GM19240 (cell line): ENCODE results near the gene BRWD1.
"Not testable (repeated sequence)": the region's sequence is repeated elsewhere in the genome, so short reads cannot be mapped to it uniquely, and the experiment has no call there.

ENCODE experiments used
- DNase-seq: peaks from one replicate; pipeline ENCODE4 v3.0.0; 2011; ENCODE audit warnings: low spot score; ENCODE audit not compliant: insufficient read length

BRWD1 gene

DNA sequence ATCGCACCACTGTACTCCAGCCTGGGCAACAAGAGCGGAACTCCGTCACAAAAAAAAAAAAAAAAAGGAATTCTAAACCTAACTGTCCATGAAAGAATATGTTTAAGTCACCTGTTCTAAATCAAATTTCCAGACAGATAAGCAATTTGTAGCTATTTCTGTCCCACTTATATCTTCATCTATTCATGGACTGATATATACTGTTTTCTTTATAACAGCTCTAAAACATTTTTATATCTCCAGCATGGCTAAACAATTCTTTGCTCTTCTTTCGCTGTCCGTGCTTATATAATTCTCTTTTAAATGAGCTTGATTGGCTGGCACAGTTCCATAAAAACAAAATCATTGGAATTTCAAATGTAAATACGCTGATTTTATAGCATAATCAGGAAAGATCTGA is 30.5 kb downstream of the BRWD1 start:
- DNase-seq = no peak

DNA sequence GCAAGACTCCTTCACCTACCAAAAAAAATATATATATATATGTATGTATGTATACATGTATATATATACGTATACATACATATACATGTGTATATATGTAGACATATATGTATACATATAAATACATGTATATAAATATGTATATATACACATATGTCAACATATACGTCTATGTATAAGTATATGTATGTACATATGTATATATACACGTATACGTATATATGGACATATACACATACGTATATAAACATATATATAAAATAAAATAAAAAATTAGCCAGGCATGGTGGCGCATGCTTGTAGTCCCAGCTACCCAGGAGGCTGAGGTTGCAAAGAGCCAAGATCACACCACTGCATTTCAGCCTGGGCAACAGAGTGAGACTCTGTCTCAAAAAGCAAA is 31.6 kb downstream of the BRWD1 start:
- DNase-seq = no peak

DNA sequence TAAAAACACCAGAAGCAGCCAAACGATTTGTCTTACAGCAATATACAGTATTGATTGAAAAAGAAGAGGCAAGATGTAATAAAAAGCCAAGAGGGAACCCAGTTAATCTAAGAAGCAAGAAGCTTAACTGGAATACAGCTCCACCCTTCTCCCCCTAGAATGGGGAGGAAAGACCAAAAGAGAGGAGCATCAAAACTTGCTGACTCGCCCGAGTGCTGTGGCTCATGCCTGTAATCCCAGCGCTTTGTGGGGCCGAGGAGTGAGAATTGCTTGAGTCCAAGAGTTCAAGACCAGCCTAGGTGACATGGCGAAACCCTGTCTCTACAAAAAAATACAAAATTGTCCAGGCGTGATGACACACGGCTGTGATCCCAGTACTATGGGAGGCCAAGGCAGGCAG is 32.2 kb downstream of the BRWD1 start:
- DNase-seq = no peak

DNA sequence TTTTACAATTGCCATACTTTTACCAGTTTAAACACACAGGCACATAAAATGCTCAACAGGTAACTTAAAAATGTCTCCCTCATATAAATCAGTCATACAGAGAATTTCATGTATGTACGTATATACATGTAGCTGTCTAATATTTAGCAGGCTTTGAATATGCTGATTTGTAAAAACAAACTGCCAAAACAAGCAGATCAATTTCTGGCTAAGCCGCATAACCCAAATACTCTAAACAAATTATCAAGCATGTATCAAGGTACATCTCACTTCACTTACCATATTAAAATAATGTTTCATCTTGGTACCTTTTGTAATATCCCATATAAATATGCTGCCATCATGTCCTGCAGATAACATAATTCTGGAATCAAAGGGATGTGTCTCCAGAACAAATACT is 43.8 kb downstream of the BRWD1 start:
- DNase-seq = no peak

DNA sequence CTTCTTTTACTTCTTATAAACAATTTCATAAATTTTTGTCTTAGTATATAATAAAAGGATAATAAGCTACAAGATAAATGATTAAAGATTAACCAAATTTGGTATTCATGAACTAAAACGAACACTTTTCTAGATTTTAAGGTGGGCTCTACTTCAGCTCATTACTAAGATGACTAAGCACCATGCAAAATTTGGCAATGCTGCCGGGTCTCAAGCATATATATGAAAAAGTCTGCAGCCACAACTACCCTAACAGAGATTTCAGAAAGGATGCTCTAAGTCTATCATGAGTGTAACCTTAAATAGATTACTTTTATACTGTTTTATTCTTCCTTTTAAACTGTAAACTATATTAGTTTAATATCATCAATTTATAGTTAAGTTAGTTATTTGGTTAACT is 47.8 kb downstream of the BRWD1 start:
- no peak for DNase-seq

DNA sequence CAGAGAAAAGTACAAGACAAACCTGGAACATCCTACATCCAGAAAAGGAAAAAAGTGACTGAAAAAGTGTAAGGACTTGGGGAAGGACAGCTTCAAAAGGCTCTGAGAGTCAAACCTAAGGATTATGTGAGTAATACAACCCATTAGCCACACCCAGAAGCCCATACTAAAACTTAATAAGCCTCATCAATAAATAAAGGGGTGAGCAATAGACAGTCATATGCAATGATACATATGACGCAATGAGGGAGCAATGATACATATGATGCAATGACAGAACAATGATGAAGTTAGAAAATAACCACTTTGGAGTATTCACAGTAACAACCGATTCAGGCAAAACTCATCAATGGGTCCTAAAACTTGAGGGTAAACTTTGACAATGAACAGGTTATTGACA is 50.1 kb downstream of the BRWD1 start:
- no peak for DNase-seq

DNA sequence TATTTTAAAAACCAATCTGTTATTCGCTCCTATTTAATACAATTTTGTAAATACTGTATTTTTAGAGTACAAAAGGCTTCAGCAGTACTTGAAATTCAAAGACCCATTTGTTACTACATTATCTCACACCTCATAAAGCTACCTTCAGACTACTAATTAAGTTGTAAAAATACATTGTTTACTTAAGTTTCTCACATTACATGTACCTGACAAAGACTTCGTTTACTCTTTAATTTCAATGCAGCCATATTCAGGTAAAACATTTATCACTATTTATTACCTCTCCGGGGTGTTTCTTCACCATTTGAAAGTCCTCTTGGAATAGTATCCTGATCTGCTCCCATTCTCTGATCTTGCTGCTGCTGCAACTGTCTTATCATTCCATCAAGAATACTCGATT is 55.2 kb downstream of the BRWD1 start:
- no peak for DNase-seq

DNA sequence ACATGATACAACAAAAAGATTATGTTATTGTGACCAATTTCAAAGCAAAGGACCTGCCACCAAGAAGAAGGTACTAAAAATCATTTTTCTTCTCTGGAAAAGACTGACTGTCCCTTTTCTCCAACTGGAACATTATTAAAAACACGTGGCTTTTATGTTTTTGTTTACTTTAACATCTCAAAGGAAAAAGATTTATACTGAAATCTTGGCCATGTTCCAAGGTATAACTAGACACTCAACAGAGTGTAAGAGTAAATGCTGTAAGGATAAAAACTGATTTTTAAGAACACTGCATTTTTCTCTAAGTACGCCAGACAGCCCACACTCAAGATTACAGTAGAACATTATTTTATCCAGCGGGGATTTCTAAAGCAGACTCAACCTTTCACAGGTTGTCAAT is 62.1 kb downstream of the BRWD1 start:
- no peak for DNase-seq

DNA sequence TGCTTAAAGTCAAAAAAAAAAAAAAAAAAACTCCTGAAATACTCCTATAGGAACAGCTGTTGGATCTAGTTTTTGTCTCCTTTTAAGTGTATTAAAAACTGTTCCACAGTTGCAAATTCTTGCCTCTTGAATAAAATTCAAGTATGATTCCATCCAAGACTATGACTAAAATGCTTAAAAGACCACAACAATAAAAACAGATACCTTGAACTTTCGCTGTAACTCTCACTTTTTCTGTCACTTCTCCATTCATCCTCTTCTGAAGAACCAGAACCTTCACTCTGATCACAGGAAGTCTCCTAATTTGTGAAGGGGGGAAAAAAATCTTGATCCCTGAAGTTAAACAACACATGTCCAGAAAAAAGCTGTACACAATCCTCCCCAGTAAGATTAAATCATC is 75.2 kb downstream of the BRWD1 start:
- no peak for DNase-seq

DNA sequence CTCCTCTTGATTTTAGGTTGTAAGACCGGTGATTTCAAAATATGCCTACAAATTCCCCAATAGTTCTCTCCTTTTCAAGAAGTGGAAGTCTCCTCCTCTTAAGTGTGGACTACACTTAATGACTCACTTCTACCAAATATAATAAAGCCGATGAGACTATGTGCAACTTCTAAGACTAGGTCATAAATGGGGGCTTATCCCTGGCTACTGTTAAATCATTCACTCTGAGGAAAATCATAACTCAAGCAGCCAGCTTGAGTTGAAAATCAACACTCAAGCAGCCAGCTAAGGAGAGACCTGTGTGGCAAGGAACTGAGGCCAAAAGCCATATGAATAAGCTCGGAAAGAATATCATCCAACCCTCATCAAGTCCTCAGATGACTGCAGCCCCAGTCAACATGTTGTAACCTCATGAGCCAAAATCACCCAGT is 80.6 kb downstream of the BRWD1 start:
- no peak for DNase-seq

DNA sequence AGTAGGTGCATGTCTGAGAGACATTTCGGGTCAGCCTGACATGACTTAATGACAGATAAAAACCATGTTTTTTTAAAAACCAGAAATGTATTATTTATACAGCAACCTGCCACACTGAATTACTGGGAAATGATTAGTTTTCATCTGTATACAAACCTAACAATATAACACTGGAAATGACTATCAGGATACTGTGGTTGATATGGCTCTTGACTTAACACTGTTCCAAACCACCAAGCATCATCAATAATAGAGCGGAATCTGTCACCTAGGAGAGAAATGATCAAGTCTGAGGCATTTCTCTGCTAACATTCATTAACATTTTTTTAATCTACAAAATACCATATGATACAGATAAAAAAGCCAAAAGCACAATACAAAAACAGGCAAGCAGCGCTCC is 88.5 kb downstream of the BRWD1 start:
- DNase-seq = no peak

DNA sequence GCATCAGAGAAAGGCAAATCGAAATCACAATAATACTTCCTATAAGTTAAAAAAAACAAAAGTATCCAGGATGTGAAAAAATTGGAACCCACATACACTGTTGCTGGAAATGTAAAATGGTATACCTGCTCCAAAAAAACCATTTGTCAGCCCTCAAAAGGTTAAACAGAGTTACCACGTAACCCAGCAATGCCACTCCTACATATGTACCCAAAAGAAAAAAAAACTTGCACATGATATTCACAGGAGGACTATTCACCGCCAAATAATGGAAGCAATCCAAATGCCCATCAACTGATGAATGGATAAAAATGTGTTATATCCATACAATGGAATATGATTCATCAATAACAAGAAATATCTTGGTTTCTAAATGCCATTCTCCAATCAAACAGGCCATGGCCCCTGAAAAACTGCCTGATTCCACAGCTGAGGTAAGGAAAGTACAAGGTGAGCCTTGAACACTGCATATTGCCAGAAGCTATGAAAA is 91.4 kb downstream of the BRWD1 start:
- no peak for DNase-seq

DNA sequence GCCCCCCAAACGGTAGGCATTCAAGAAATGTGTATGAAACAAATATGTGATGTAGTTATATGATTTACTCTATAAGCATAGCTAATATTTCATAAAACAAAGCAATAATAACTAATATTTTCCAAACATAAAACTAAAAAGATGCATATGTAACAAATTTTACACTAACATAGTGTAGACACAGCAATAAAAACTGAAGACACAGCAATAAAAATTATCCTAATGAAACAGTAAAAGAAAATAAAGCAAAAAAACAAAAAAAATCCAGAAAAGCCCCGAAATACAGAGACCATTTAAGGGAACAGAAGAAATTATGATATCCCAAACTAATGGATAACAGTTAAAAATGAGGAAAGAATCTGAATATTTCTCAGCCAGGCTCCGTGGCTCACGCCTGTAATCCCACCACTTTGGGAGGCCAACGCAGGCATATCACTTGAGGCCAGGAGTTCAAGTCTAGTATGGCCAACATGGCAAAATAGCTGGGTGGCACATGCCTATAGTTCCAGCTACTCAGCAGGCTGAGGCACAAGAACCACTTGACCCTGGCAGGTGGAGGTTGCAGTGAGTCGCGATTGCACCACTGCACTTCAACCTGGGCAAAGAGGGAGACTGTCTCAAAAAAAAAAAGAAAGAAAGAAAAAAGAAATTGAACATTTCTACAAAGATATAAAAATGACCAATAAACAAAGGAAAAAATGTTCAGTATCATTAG is 92.0 kb downstream of the BRWD1 start:
- no peak for DNase-seq

DNA sequence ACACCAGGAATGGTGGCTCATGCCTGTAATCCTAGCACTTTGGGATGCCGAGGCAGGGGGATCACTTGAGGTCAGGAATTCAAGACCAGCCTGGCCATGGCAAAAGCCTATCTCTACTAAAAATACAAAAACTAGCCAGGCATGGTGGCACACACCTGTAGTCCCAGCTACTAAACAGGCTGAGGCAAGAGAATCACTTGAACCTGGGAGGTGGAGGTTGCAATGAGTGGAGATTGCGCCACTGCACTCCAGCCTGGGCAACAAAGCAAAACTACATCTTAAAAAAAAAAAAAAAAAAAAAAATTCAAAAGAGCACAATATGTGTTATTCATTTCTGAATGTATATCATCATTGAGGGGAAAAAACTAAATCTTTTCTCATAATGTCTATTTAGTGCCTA is 92.6 kb downstream of the BRWD1 start:
- DNase-seq = not testable (repeated sequence)

DNA sequence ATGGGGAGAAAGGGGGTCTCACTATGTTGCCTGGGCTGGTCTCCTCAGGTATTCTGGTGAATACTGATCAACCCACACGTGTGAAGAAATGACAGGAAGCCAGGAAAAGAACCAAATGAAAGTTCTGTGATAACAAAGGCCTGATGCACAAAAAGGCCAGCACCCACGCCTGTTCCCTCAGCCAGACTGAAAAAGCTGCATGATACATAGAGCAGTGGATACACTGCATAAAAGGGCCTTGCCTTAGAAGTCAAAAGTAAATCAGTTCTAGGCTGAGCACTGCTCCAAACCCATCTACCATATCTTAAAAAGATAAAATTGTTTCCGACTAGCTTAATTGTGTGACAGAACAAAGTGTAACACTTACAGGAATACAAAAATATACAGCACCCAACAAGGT is 93.3 kb downstream of the BRWD1 start:
- no peak for DNase-seq

DNA sequence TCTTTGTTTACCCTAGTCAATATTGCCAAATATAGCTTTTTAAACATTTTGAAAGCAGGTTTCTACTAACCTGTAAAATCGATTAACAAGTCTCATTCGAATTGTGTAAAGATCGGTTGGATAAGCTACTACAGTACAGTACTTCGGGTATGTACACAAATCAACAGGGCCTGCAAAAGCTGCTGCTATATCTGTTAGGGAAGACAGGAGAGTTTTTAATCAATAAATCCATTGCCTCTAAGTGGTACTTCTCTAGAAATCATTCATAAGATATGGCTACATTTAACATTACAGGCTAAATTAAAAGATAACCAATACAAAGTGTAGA is 95.4 kb downstream of the BRWD1 start:
- DNase-seq = no peak

DNA sequence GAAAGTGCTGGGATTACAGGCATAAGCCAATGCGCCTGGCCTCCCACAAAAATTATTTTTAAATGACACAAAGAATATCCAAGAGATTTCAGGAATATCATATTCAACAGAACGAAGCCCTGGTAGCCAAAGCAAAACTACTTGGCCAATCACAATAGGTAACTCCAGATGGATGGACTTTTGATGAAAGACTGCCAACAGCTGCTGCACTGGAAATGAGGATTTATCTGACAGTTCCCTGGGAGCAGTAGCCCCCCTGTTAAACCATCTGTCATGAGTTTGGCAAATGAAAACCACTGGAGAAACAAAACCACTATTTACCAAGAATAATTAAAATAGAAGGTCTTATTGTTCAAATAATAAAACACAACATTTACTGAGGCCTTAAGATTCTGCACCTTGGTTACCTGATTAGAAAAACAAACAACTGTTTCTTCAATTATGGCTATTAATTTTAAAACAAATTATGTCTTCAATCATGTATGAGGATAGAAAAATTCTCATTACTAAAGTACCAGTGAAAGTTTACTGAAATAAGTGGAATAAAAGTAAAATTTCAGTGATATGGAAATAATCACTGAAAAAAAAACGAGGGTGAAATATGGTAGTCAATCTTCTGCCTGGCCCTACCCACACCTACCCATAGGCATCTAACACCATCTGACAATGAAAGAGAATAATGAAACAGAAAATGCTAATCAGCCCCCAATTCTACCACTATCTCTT is 95.9 kb downstream of the BRWD1 start:
- DNase-seq = no peak

DNA sequence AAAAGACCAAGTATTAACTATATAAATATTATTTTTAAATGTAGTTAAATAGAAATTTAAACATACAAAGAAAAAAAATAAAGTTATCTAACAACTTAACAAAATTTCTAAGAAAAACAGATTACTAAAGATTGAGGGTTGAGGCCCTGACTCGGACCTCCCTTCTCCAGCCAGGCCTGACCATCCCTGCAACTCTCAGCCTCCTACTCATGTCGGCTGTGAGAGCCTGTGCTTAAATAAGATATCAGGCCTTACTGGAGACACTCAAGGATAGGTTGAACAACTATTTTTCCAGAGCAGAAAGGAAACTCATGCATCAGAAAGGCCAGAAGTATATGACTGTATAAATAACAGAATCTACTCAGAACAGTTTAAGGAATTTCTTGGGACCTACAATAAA is 97.1 kb downstream of the BRWD1 start:
- DNase-seq = no peak

DNA sequence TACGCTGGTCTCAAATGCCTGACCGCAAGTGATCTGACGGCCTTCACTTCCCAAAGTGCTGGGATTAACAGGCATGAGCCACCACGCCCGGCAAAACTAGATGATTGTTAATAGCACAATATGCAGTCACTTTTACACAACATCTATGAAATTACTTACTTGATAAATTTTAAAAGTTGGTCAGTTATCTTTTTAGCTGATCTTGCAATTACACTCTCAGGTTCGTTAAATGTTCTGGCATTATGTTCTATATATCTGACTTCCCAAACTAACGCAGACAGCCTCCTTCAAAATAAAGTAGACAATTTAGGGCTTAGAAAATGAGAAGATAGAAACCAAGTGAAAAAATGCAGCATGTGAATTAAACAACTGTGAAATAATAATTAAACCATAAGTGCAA is 98.4 kb downstream of the BRWD1 start:
- no peak for DNase-seq

DNA sequence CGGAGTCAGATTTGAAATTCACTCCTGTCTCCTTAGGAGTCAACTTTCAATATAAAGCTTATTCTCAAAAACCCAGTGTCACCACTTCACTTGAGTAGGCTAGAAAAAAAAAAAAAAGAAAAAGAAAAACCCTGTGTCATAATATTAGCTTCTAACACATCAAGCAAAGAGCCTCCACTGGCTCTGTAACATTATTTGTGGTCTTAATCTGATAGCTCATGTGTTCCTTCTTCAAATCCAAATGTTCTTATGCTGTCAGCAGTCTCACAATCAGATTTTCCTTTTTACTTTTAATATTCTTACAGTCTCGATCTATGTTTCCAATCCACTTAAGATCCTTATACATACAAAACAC is 104.1 kb downstream of the BRWD1 start:
- no peak for DNase-seq

DNA sequence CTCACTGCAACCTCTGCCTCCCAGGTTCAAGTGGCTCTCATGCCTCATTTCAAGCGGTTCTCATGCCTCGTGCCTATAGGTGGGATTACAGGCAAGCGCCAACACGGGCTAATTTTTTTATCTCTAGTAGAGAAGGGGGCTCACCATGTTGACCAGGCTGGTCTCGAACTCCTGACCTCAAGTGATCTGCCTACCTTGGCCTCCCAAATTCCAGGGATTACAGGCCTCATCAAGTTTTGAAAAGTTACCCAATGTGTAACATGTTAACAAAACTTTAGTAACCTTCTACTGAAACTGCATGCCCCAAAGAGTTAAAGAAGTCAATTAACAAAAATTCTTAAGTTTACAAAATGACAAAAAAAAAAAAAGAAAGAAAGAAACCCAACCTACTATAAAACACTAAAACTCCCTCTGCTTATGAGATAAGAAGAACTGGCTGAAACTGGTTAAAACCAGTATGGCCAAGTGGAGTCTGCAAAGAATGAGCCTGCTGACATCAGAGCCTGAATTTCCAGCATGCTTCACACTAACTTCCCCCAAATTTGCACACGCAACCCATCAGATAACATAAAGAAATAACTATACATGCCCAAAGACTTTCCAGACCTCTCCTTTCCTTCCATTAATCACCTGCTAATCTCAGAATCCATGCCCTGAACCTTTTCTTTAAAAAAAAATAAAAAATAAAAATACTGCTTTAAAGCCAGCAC is 104.7 kb downstream of the BRWD1 start:
- no peak for DNase-seq

DNA sequence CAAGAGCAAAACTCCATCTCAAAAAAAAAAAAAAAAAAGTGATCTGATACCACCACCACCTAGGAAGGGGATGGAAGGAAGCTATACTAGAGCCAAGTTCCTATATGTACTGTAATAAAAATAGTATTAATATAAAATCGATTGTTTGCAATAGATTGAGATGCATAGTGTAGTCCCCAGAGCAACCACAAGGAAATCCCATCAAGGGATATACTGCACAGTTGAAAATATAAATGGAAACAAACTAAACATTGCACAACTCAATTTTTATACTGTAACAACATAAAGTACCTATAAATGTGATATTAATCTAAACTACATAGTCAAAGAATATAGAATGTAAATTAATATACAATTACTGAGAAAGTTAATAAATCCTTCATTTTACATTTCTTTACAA is 109.3 kb downstream of the BRWD1 start:
- no peak for DNase-seq

DNA sequence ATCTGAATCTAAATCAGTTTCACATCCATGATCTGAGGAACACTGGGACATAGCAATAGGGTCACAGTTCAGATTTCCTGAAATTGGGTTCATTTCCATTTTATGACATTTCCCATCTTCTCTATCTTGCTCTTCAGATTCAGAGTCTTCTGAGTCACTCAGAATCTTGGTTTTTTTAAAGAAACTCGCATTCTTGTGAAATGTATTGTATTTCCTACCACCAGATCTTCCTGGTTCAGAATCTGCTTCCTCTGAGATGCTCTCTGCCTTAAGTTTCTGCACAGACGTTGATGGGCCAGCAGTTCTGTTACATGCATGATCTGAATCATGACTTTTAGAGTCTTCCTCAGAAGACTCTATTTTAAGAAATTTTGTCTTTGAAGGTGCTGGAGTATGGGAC is 114.6 kb downstream of the BRWD1 start:
- no peak for DNase-seq
